GM12892 (cell line): ENCODE data around the gene OR2T4. TPM values are rescaled to one million over a fixed set of nuclear protein-coding genes. Genes with fewer than 3 reads are reported as not detected.
A peak's percentile ranks its signal among the peaks of the same experiment; 100 is the strongest.

ENCODE experiments used
- DNase-seq: peaks from one replicate; pipeline ENCODE4 v3.0.0; 2011; ENCODE audit not compliant: insufficient read length
- FAIRE-seq: peaks from 2 replicates; lab custom pipeline; 2011; peaks lifted over from hg19 to GRCh38; lab: Jason Lieb, UNC
- POLR2A ChIP-seq: IDR thresholded peaks from 2 replicates; pipeline ENCODE4 v1.6.1; 2011; ENCODE audit warnings: low read depth, low read length, control low read depth
- POLR2AphosphoS5 ChIP-seq: IDR thresholded peaks from 2 replicates; pipeline ENCODE4 v1.6.1; 2011; ENCODE audit warnings: low read depth, low read length, control low read depth
- TAF1 ChIP-seq: IDR thresholded peaks from 2 replicates; pipeline ENCODE4 v1.6.1; 2011; ENCODE audit warnings: low read depth, mild to moderate bottlenecking, control low read depth, low read length, borderline replicate concordance
- polyA plus RNA-seq: library from polyadenylated mRNA; unstranded; fragments of >200 nt; gene quantifications from one replicate; pipeline ENCODE4 v1.2.1, GENCODE V29; 2012; ENCODE audit warnings: missing spikeins, inconsistent platforms; ENCODE audit not compliant: missing spikeins

OR2T4 gene
- polyA plus RNA-seq = not detected

GRCh38 chr1:248361121-248361715 is at the start of gene OR2T4:
Gene OR2T4 (plus strand): TSS chr1:248361665. CDS start chr1:248361665, 0 bp downstream.
- FAIRE-seq (no peak), DNase-seq (no peak)
- TF ChIP-seq POLR2AphosphoS5 (no peak), TAF1 (no peak), POLR2A (no peak)

GRCh38 chr1:248316796-248317195 is 44.7 kb upstream of the OR2T4 start:
- DNase-seq (no peak), FAIRE-seq (no peak)
- TF ChIP-seq POLR2A (no peak), POLR2AphosphoS5 (no peak), TAF1 (no peak)

GRCh38 chr1:248324468-248324867 is 37.0 kb upstream of the OR2T4 start, which contains the start of gene OR2M7:
Gene OR2M7 (minus strand): TSS chr1:248324568. CDS start chr1:248324568, 0 bp downstream.
- FAIRE-seq (no peak), DNase-seq (no peak)
- TF ChIP-seq TAF1 = no peak
- TF ChIP-seq POLR2A = no peak
- TF ChIP-seq POLR2AphosphoS5 = no peak

- TF ChIP-seq POLR2A (no peak), POLR2AphosphoS5 (no peak), TAF1 (no peak)
- FAIRE-seq (no peak), DNase-seq (no peak)
Observed at GRCh38 chr1:248343451-248343850, 18.0 kb upstream of the OR2T4 start.

GRCh38 chr1:248348475-248348874 is 13.0 kb upstream of the OR2T4 start, which contains the start of gene OR14C36:
Gene OR14C36 (plus strand): TSS chr1:248348775. CDS start chr1:248348775, 0 bp downstream.
- no peak for DNase-seq
- no peak for FAIRE-seq
- TF ChIP-seq POLR2AphosphoS5 = no peak
- TF ChIP-seq TAF1 = no peak
- TF ChIP-seq POLR2A = no peak

GRCh38 chr1:248359415-248359814 is 2.0 kb upstream of the OR2T4 start:
- TF ChIP-seq POLR2AphosphoS5 (no peak), POLR2A (no peak), TAF1 (no peak)
- no peak for DNase-seq
- no peak for FAIRE-seq

GRCh38 chr1:248366609-248367008 is 5.1 kb downstream of the OR2T4 start:
- no peak for TF ChIP-seq TAF1
- TF ChIP-seq POLR2AphosphoS5 = no peak
- no peak for TF ChIP-seq POLR2A
- FAIRE-seq (no peak), DNase-seq (no peak)

- FAIRE-seq (peak; percentile 24), DNase-seq (no peak)
- TF ChIP-seq TAF1 (no peak), POLR2AphosphoS5 (no peak), POLR2A (no peak)
Observed at GRCh38 chr1:248372394-248372793, 10.9 kb downstream of the OR2T4 start.

- FAIRE-seq (no peak), DNase-seq (no peak)
- TF ChIP-seq POLR2A (no peak), POLR2AphosphoS5 (no peak), TAF1 (no peak)
Observed at GRCh38 chr1:248373761-248374160, 12.3 kb downstream of the OR2T4 start.

- TF ChIP-seq POLR2A = no peak
- FAIRE-seq (no peak), DNase-seq (no peak)
Observed at GRCh38 chr1:248375446-248375845, 14.0 kb downstream of the OR2T4 start, which contains the start of gene OR2T6. Gene OR2T6 (plus strand): TSS chr1:248375746. CDS start chr1:248387609, 11,863 bp downstream.

- DNase-seq = no peak
- no peak for FAIRE-seq
- no peak for TF ChIP-seq POLR2A
Observed at GRCh38 chr1:248376916-248377315, 15.5 kb downstream of the OR2T4 start.

- TF ChIP-seq TAF1 (no peak), POLR2A (no peak), POLR2AphosphoS5 (no peak)
- FAIRE-seq = no peak
- no peak for DNase-seq
Observed at GRCh38 chr1:248380854-248381253, 19.4 kb downstream of the OR2T4 start.

GRCh38 chr1:248388426-248388825 is 27.0 kb downstream of the OR2T4 start:
- no peak for TF ChIP-seq TAF1
- TF ChIP-seq POLR2A = no peak
- no peak for TF ChIP-seq POLR2AphosphoS5
- FAIRE-seq (no peak), DNase-seq (no peak)

- no peak for DNase-seq
- FAIRE-seq = no peak
- TF ChIP-seq POLR2A (no peak), POLR2AphosphoS5 (no peak), TAF1 (no peak)
Observed at GRCh38 chr1:248393050-248393449, 31.6 kb downstream of the OR2T4 start.
